A673 (cell line): ENCODE results near the gene BST1. TPM values are rescaled to one million over a fixed set of nuclear protein-coding genes. Genes with fewer than 3 reads are reported as not detected.

ENCODE experiments used
- BruUV-seq: library from RNA; stranded (reverse); fragments of 400-500 nt; replicated peaks from 2 replicates; lab custom pipeline; 2021; lab: Mats Ljungman, UMichigan
- CTCF ChIA-PET: fragments of 300-600 bp; sonication (Branson Sonifier 250); formaldehyde crosslinking; loops from one replicate; lab custom pipeline; 2022; ENCODE audit warnings: antibody characterized with exemption; lab: Charles Lee
- POLR2A ChIA-PET: fragments of 300-600 bp; sonication (Branson Sonifier 250); formaldehyde crosslinking; loops from one replicate; lab custom pipeline; 2022; ENCODE audit warnings: antibody characterized with exemption; ENCODE audit not compliant: low non-redundant PET; lab: Charles Lee
- DNase-seq: peaks from one replicate; pipeline ENCODE4 v3.0.0-alpha.2; 2015; ENCODE audit warnings: low spot score
- H3K27ac ChIP-seq: fragments of 200-600 bp; sonication (generic); 2 replicates; pipeline ENCODE4 v1.5.1; 2016; ENCODE audit warnings: mixed run types, low read depth, mild to moderate bottlenecking, mixed read lengths, antibody characterized with exemption, low read length; ENCODE audit not compliant: poor library complexity, severe bottlenecking
- H3K27me3 ChIP-seq: fragments of 200-600 bp; sonication (generic); replicated peaks from 2 replicates; pipeline ENCODE4 v1.6.1; 2017; ENCODE audit warnings: mixed run types, low read depth, mild to moderate bottlenecking, mixed read lengths, antibody characterized with exemption, low read length; ENCODE audit not compliant: insufficient read depth, poor library complexity
- H3K36me3 ChIP-seq: fragments of 200-600 bp; sonication (generic); 2 replicates; pipeline ENCODE4 v1.6.1; 2016; ENCODE audit warnings: mixed run types, mild to moderate bottlenecking, mixed read lengths, antibody characterized with exemption, low read length; ENCODE audit not compliant: insufficient read depth, poor library complexity, severe bottlenecking
- H3K4me1 ChIP-seq: fragments of 200-600 bp; sonication (generic); 2 replicates; pipeline ENCODE4 v1.6.1; 2017; ENCODE audit warnings: mixed run types, mild to moderate bottlenecking, mixed read lengths, antibody characterized with exemption, low read length; ENCODE audit not compliant: insufficient read depth, poor library complexity, severe bottlenecking
- H3K4me3 ChIP-seq: fragments of 200-600 bp; sonication (generic); 2 replicates; pipeline ENCODE4 v1.5.1; 2016; ENCODE audit warnings: low read depth, mixed run types, mild to moderate bottlenecking, mixed read lengths, low read length; ENCODE audit not compliant: poor library complexity, severe bottlenecking
- H3K9me3 ChIP-seq: fragments of 200-600 bp; sonication (generic); 2 replicates; pipeline ENCODE4 v1.6.1; 2016; ENCODE audit warnings: mixed run types, low read depth, mild to moderate bottlenecking, mixed read lengths, antibody characterized with exemption, low read length; ENCODE audit not compliant: poor library complexity, severe bottlenecking
- EZH2 ChIP-seq: fragments of 200-600 bp; sonication (generic); IDR thresholded peaks from 2 replicates; pipeline ENCODE4 v1.6.1; 2017; ENCODE audit warnings: borderline replicate concordance, low read depth, mild to moderate bottlenecking, mixed read lengths, antibody characterized with exemption, low read length; ENCODE audit not compliant: poor library complexity, severe bottlenecking
- intact Hi-C: fragments of 100-400 bp; cut with micrococcal nuclease; formaldehyde crosslinking; loops from one replicate; pipeline ENCODE4 v1.10.0; 2022; ENCODE audit not compliant: unreplicated experiment
- total RNA-seq: library from RNA; stranded (reverse); gene quantifications from 2 replicates; pipeline ENCODE4 v1.2.3, GENCODE V29; 2021
- TF ChIP-seq, protein P1 (sequence below): fragments of 300-800, 200-600 bp; sonication (generic); conservative IDR thresholded peaks from 2 replicates; pipeline ENCODE4 v1.5.1; 2017; ENCODE audit warnings: low read depth, mild to moderate bottlenecking, antibody characterized with exemption, low read length, moderate library complexity, mixed read lengths

The BST1 gene
- total RNA-seq, 1 experiment from 2014 or later: 2.4 TPM

DNA sequence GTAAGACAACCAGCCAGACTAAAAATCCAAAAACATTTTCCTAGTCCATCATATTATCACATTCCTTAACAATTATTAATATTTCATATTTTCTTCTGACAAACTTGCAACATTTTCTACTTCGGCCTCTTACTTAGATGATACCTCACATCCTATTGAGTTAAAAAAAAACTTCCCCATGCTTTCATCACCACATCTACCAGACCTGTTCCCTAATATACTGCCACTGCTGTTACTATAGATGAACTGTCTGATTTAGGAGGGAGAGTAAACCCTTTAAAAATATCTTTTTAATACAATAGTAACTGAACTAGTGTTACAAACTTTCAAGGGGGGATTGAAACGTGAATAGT is 19.7 kb upstream of the BST1 start:
- no peak for DNase-seq
- Histone ChIP-seq H3K27ac (no peak overlapping the region), H3K9me3 (no peaks in the 10 kb centered on the region), H3K4me1 (peaks cover 39% of the 10 kb centered on the region), H3K36me3 (peaks cover 24% of the 10 kb centered on the region), H3K27me3 (no peaks in the 10 kb centered on the region), H3K4me3 (peak overlapping the region; percentile 67)
- intact Hi-C loops: no loop called here
- BruUV-seq: no TSS peak
- TF ChIP-seq EZH2: no peak
- TF ChIP-seq, protein P1, sequence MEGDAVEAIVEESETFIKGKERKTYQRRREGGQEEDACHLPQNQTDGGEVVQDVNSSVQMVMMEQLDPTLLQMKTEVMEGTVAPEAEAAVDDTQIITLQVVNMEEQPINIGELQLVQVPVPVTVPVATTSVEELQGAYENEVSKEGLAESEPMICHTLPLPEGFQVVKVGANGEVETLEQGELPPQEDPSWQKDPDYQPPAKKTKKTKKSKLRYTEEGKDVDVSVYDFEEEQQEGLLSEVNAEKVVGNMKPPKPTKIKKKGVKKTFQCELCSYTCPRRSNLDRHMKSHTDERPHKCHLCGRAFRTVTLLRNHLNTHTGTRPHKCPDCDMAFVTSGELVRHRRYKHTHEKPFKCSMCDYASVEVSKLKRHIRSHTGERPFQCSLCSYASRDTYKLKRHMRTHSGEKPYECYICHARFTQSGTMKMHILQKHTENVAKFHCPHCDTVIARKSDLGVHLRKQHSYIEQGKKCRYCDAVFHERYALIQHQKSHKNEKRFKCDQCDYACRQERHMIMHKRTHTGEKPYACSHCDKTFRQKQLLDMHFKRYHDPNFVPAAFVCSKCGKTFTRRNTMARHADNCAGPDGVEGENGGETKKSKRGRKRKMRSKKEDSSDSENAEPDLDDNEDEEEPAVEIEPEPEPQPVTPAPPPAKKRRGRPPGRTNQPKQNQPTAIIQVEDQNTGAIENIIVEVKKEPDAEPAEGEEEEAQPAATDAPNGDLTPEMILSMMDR: no peak
- ChIA-PET POLR2A (interaction anchor here (0.7 kb wide), 1 partner anchor 1641 kb away, joined by 3 read pairs; no protein-coding TSS in a partner anchor), CTCF (no interaction called here)

GRCh38 chr4:15684498-15684897 is 18.4 kb upstream of the BST1 start:
- no TSS peak for BruUV-seq

DNA sequence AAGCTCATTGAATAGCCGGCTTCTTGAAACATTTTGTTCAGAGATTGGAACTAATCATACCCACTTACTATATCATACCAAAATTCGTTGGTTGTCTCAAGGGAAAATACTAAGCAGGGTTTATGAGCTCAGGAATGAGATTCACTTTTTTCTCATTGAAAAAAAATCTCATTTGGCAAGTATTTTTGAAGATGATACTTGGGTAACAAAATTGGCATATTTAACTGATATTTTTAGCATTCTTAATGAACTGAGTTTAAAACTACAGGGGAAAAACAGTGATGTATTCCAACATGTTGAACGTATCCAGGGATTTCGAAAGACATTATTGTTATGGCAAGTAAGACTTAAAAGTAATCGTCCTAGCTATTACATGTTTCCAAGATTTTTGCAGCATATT is 14.8 kb upstream of the BST1 start:
- Histone ChIP-seq H3K4me1 (peaks cover 46% of the 10 kb centered on the region), H3K27me3 (no peaks in the 10 kb centered on the region), H3K9me3 (no peaks in the 10 kb centered on the region), H3K27ac (no peak overlapping the region), H3K4me3 (no peak overlapping the region), H3K36me3 (peaks cover 24% of the 10 kb centered on the region)
- ChIA-PET POLR2A (no interaction called here), CTCF (no interaction called here)
- intact Hi-C loops: no loop called here
- TF ChIP-seq, protein P1: no peak
- TF ChIP-seq EZH2: no peak
- no TSS peak for BruUV-seq
- DNase-seq: no peak

More at GRCh38 chr4:15684498-15684897, 18.4 kb upstream of the BST1 start:
- no peaks in the 10 kb centered on the region for H3K27me3 ChIP-seq
- H3K9me3 ChIP-seq: no peaks in the 10 kb centered on the region
- intact Hi-C loops: no loop called here
- no peak overlapping the region for H3K4me3 ChIP-seq
- H3K4me1 ChIP-seq: peaks cover 32% of the 10 kb centered on the region
- H3K27ac ChIP-seq: no peak overlapping the region
- peaks cover 24% of the 10 kb centered on the region for H3K36me3 ChIP-seq
- DNase-seq: no peak
- TF ChIP-seq EZH2: no peak
- TF ChIP-seq, protein P1: no peak
- ChIA-PET CTCF (no interaction called here), POLR2A (no interaction called here)
